HG02763 (cell line): ENCODE data around the gene CAMK1D.
"Not testable (repeated sequence)": the region's sequence is repeated elsewhere in the genome, so short reads cannot be mapped to it uniquely, and the experiment has no call there.

Experiments used
- ATAC-seq: cut with Tn5 transposase; IDR thresholded peaks from one replicate; pipeline ENCODE4 v1.9.1; 2021; ENCODE audit warnings: mild to moderate bottlenecking, moderate library complexity; ENCODE audit not compliant: unreplicated experiment

Gene CAMK1D

DNA sequence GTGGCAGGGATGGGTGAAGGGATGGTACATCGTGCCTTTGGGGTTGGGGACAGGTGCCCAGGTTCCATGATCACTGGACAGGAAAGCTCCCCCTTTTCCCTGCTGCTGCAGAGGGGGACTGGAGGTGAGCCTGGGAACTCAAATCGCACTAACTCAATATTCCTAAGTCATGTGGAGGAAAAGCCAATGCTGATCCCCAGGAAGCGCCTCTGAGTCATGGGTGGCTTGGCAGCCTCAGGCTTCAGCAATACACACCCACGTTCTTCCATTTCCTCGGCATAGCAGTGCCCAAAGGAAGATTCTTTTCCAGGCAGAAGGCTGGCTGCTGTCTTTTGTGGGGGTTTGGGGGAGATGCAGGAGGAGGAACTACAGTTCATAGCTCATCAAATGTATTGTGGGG, 486.4 kb downstream of the CAMK1D start:
- ATAC-seq, result no peak

- ATAC-seq, result no peak
Measured at GRCh38 chr10:12838366-12838765, 489.0 kb downstream of the CAMK1D start.

GRCh38 chr10:12838995-12839927, 489.9 kb downstream of the CAMK1D start:
- ATAC-seq, result no peak

- ATAC-seq, result no peak
Measured at GRCh38 chr10:12839941-12840611, 490.7 kb downstream of the CAMK1D start.

GRCh38 chr10:12841426-12841825, 492.1 kb downstream of the CAMK1D start:
- ATAC-seq, result no peak

GRCh38 chr10:12841826-12842225, 492.5 kb downstream of the CAMK1D start:
- ATAC-seq, result no peak

- no peak for ATAC-seq
Measured at GRCh38 chr10:12842310-12842709, 493.0 kb downstream of the CAMK1D start.

DNA sequence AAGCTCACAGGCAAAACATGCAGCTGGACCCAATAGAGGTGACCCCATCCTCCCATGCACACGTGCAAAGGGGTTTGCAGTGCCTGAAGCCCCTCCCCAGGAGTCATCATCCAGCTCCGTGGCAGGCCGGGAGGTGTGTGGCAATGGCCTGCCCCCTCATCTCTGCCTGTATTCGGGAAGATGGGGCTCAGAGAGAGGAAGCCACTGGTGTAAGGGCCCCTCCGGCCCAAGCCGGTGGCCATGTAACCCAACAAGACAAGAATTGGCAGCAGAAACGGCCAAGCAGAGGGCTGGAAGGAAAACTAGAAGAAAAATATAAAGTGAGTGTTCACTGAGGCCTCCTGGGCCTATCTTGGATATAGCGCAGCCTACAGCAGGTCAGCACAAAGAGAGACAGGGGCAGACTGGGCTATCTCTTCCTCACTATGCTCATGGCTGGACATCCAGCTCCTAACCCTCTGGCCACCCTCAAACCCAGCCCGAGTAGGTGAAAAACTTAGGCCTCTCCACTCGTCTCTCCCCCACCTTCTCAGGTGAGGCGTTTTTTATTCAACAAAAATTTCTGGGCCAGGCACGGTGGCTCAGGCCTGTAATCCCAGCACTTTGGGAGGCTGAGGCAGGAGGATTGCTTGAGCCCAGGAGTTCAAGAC, 494.1 kb downstream of the CAMK1D start:
- ATAC-seq, result no peak

DNA sequence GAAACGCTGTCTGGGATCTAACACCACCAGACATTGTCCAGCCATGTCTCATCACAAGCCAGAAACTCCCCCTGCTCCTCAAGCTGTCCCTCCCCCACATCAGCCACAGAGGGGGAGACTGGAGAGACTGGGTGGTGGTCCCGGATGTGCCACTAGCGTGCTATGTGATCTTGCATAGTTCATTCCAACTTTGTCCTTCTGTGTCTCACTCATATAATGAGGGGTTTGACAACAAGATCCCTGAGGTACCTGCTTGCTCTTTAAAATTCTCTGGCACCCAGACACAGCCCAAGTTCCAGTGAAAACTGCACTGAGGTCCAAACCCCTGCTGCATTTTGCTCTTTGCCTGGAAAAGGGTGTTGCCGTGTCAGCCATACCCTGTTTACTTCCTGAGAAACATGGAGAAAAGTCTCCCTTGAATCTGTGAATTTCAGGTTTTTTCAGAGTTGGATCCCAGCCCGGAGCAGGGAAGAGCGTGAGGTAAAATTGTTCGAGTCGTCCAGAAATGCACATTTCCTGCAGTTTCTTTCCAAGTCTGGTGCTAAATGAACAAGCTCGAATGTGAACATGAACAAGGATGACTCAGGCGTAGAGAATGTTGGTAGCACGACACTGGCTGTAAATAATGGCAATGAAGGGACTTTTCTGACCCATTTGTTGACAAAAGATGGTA, 495.6 kb downstream of the CAMK1D start:
- ATAC-seq, result no peak

- ATAC-seq, result no peak
Measured at GRCh38 chr10:12846718-12847117, 497.4 kb downstream of the CAMK1D start.

- ATAC-seq, result no peak
Measured at GRCh38 chr10:12847361-12847975, 498.1 kb downstream of the CAMK1D start.

GRCh38 chr10:12848439-12849173, 499.3 kb downstream of the CAMK1D start:
- no peak for ATAC-seq

GRCh38 chr10:12849319-12850181, 500.2 kb downstream of the CAMK1D start:
- no peak for ATAC-seq

DNA sequence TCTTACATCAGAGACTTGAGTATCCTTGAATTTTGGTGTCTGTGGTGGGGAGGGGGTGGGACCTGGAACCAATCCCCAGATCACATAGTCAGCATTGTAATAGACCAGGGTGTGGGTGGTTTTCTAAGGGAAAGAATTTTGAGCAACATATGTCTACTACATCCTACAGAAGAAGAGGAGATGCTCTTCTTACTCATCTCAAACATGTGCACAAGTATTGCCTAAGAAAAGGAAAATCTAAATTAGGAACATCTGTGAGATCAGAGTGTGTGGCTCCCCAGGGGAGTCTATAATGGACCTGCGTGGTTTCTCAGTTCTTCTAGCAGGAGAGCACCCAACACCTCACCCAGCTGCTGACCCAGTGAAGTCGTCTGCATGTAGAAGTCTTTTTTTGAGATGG, 503.3 kb downstream of the CAMK1D start:
- ATAC-seq, result no peak

- ATAC-seq, result no peak
Measured at GRCh38 chr10:12854988-12855387, 505.6 kb downstream of the CAMK1D start.

DNA sequence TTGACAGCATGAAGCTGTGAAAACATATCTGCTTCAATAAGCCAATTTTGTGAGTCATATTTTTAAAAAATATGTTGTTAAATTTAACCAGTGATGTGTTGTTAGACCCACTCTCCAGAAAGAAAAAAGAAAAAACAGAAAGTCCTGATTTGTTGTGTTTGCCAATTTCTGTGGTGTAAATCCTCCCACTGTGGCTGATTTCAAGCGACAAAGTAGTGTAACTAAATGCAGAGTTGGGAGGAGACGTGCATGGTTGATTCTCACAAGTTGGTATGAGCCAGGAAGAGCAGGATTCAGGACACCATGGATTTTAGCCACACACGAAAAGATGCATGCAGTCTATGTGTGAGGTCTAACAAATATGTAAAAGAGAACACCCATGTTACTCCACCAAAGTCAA, 513.1 kb downstream of the CAMK1D start:
- ATAC-seq, result no peak

DNA sequence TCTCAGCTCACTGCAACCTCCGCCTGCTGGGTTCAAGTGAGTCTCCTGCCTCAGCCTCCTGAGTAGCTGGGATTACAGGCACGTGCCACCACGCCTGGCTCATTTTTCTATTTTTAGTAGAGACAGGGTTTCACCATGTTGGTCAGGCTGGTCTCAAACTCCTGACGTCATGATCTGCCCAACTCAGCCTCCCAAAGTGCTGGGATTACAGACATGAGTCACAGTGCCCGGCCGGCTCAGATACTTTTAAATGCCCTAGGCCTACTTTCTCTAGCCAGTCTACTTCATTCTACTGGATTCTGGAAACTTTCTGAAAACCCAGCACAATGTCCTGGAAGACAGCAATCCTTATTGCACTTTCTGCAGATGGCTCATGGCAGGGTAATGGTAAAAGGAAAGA, 516.2 kb downstream of the CAMK1D start:
- ATAC-seq, result not testable (repeated sequence)

GRCh38 chr10:12868229-12868628, 518.9 kb downstream of the CAMK1D start:
- ATAC-seq, result no peak

- no peak for ATAC-seq
Measured at GRCh38 chr10:12869427-12869826, 520.1 kb downstream of the CAMK1D start.
